GM19351 (cell line): ENCODE results near the gene EPC2.
"Not testable (repeated sequence)": the region's sequence is repeated elsewhere in the genome, so short reads cannot be mapped to it uniquely, and the experiment has no call there.

Experiments
- ATAC-seq: cut with Tn5 transposase; IDR thresholded peaks from one replicate; pipeline ENCODE4 v1.9.1; 2021; ENCODE audit warnings: mild to moderate bottlenecking, moderate library complexity; ENCODE audit not compliant: unreplicated experiment

EPC2 gene

GRCh38 chr2:148670773-148671172 lies 26.2 kb downstream of the EPC2 start:
- no peak for ATAC-seq

GRCh38 chr2:148674063-148675020 lies 29.8 kb downstream of the EPC2 start:
- ATAC-seq = peak; percentile 61

DNA sequence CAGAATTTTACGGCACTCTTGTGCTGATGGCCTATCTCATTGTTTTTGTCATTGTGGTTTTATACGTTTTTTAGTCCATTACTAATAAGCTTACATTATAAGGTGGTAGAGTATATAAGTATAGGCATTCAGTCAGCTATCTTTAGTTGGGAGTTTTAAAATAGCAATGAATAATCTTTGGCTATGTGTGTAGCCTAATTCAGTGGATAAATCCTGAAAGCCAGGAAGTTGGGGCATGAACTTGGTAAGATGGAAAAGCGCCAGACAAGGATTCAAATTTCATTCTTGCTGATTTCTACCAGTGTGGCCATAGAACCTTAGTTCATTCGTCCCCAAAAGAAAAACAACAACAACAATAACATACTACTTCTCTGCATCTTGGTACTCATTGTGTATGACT lies 31.2 kb downstream of the EPC2 start:
- no peak for ATAC-seq

- ATAC-seq = not testable (repeated sequence)
Measured at GRCh38 chr2:148678302-148679179, 34.0 kb downstream of the EPC2 start.

- no peak for ATAC-seq
Measured at GRCh38 chr2:148680462-148680861, 35.9 kb downstream of the EPC2 start.

DNA sequence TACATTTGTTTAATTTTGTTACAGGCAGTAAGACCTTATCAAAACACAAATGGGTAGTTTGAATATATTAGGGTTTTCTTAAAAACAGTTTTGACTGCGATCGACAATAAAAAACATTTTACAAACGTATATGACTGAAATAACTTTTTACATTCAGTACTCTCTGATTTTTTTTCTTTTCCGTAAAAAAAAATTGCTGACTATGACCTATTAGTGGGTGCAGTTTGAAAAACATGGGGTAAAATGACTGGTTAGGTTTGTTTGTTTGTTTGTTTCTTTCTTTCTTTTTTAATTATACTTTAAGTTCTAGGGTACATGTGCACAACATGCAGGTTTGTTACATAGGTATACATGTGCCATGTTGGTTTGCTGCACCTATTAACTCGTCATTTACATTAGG lies 36.9 kb downstream of the EPC2 start:
- no peak for ATAC-seq

- ATAC-seq = not testable (repeated sequence)
Measured at GRCh38 chr2:148681862-148682261, 37.3 kb downstream of the EPC2 start.

DNA sequence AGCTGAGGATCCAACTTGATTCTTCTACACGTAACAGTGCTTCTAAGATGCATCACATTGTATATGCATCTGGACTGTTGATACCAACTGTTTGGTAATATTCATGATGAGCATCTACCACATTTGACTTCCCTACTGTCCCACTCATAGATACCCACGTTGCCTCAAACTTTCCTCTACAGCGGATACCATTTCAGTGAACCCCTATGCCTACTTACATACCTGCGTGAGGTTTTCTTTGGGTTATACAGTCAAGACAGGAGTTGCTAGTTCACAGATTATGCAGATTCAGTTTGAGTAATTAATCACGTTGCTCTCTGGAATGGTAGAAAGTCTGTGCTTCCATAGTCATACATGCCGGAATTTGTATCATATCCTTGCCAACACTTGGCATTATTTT lies 40.0 kb downstream of the EPC2 start:
- no peak for ATAC-seq

- no peak for ATAC-seq
Measured at GRCh38 chr2:148687543-148687942, 43.0 kb downstream of the EPC2 start.

DNA sequence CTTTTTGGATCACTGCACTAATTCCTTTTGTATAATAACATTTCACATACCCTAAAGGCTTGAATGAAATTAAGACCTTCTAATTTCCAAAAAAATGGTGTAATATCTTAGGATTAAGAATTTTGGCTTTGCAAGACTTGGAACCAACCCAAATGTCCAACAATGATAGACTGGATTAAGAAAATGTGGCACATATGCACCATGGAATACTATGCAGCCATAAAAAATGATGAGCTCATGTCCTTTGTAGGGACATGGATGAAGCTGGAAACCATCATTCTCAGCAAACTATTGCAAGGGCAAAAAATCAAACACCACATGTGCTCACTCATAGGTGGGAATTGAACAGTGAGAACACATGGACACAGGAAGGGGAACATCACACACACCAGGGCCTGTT lies 43.5 kb downstream of the EPC2 start:
- not testable (repeated sequence) for ATAC-seq

GRCh38 chr2:148696985-148697384 lies 52.4 kb downstream of the EPC2 start:
- no peak for ATAC-seq

DNA sequence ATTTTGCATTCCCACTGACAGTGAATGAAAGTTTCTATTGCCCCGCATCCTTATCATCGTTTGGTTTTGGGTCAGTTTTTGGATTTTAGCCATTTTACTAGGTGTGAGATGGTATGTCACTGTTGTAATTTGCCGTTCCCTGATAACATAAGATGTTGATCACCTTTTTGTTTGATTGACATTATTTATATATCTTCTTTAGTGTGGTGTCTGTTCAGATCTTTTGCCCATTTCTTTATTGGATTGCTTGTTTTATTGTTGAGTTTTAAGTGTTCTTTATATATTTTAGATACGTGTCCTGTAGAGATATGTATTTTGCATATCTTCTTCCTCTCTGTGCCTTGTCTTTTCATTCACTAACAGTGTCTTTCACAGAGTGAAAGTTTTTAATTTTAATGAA lies 55.3 kb downstream of the EPC2 start:
- no peak for ATAC-seq

DNA sequence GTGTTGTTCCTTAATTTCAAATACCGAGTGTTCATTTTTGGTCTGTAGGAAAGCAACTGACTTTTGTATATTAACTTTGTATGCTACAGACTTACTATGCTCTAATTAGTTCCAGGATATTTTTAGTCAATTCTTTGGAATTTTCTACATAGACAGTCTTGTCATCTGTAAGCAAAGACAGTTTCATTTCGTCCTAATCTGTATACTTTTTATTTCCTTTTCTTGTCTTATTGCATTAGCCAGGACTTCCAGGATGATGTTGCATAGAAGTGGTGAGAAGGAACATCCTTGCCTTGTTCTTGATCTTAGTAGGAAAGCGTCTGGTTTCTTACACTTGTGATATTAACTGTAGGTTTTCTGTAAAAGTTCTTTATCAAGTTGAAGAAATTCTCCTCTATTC lies 56.5 kb downstream of the EPC2 start:
- ATAC-seq = no peak

GRCh38 chr2:148701877-148702276 lies 57.3 kb downstream of the EPC2 start:
- no peak for ATAC-seq

DNA sequence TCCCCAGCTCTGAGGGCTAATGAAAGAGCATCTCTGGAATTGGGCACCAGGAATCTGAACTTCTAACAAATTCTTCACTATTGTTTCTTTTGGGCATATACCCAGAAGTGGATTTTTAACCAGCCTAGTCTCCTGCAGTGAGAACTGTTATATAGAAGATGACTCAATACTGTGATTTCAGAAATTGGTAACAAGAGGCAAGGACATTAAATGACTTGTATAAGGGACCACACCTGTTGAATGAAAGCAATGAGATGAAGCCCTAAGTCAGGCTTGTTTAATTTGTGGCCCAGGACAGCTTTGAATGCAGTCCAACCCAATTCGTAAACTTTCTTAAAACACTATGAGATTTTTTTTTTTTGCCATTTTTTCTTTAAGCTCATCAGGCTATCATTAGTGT lies 57.9 kb downstream of the EPC2 start:
- no peak for ATAC-seq

- no peak for ATAC-seq
Measured at GRCh38 chr2:148704247-148704646, 59.7 kb downstream of the EPC2 start.

GRCh38 chr2:148716378-148716920 lies 71.9 kb downstream of the EPC2 start:
- ATAC-seq = no peak

DNA sequence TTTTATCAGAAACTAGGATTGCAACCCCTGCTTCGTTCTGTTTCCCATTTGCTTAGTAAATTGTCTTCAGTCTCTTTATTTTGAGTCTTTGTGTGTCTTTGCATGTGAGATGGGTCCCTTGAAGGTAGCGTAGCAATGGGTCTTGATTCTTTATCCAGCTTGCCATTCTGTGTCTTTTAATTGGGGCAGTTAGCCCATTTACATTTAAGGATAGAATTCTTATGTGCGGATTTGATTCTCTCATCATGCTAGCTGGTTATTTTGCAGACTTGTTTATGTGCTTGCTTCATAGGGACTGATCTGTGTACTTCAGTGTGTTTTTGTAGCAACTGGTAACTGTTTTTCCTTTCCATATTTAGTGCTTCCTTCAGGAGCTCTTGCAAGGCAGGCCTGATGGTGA lies 73.5 kb downstream of the EPC2 start:
- no peak for ATAC-seq

GRCh38 chr2:148719195-148719749 lies 74.7 kb downstream of the EPC2 start:
- ATAC-seq = no peak

- ATAC-seq = no peak
Measured at GRCh38 chr2:148719941-148720436, 75.4 kb downstream of the EPC2 start.

GRCh38 chr2:148720501-148721001 lies 76.0 kb downstream of the EPC2 start:
- no peak for ATAC-seq
